T-helper 9 cell (primary cell): ENCODE results near the gene OXTR.
"Not testable (repeated sequence)": the region's sequence is repeated elsewhere in the genome, so short reads cannot be mapped to it uniquely, and the experiment has no call there.

Experiments
- DNase-seq: peaks from one replicate; pipeline ENCODE4 v3.0.0-alpha.2; 2020

OXTR gene

GRCh38 chr3:8739757-8740504 is 29.5 kb downstream of the OXTR start:
- DNase-seq, result no peak

- no peak for DNase-seq
Observed at GRCh38 chr3:8738639-8739038, 30.8 kb downstream of the OXTR start.

GRCh38 chr3:8737823-8738222 is 31.6 kb downstream of the OXTR start:
- no peak for DNase-seq

- DNase-seq, result no peak
Observed at GRCh38 chr3:8737301-8737700, 32.1 kb downstream of the OXTR start.

GRCh38 chr3:8736436-8736835 is 33.0 kb downstream of the OXTR start:
- DNase-seq, result no peak

- DNase-seq, result no peak
Observed at GRCh38 chr3:8734908-8735307, 34.5 kb downstream of the OXTR start.

GRCh38 chr3:8734137-8734878 is 35.1 kb downstream of the OXTR start:
- DNase-seq, result no peak

- no peak for DNase-seq
Observed at GRCh38 chr3:8733332-8734094, 35.9 kb downstream of the OXTR start, which contains the start of gene CAV3. Gene CAV3 (plus strand): TSS chr3:8733802. CDS start chr3:8733877, 75 bp downstream.

GRCh38 chr3:8732413-8732812 is 37.0 kb downstream of the OXTR start:
- DNase-seq, result no peak

- DNase-seq, result no peak
Observed at GRCh38 chr3:8730656-8731055, 38.8 kb downstream of the OXTR start.

- no peak for DNase-seq
Observed at GRCh38 chr3:8729479-8729878, 39.9 kb downstream of the OXTR start.

GRCh38 chr3:8727605-8728512 is 41.6 kb downstream of the OXTR start:
- DNase-seq, result no peak

GRCh38 chr3:8724108-8724752 is 45.2 kb downstream of the OXTR start:
- DNase-seq, result no peak

- no peak for DNase-seq
Observed at GRCh38 chr3:8723612-8724011, 45.8 kb downstream of the OXTR start.

GRCh38 chr3:8722808-8723207 is 46.6 kb downstream of the OXTR start:
- no peak for DNase-seq

- not testable (repeated sequence) for DNase-seq
Observed at GRCh38 chr3:8715757-8716156, 53.7 kb downstream of the OXTR start.

GRCh38 chr3:8713901-8714759 is 55.3 kb downstream of the OXTR start:
- no peak for DNase-seq

GRCh38 chr3:8712908-8713255 is 56.5 kb downstream of the OXTR start:
- DNase-seq, result no peak

- DNase-seq, result no peak
Observed at GRCh38 chr3:8712045-8712907, 57.1 kb downstream of the OXTR start.
